ENCODE data around the gene SHISA5. TPM values are rescaled to one million over a fixed set of nuclear protein-coding genes. Genes with fewer than 3 reads are reported as not detected.
"Not testable (repeated sequence)": the region's sequence is repeated elsewhere in the genome, so short reads cannot be mapped to it uniquely, and the experiment has no call there.

SHISA5 gene
- polyA plus RNA-seq, 2 of the 4 experiments (the other 2 are of a cell fraction): 87.5 to 94.3 TPM

- H3K4me3 ChIP-seq: no peak overlapping the region
- CTCF ChIA-PET: interaction anchor here (0.6 to 4.4 kb wide), 5 partner anchors 43 to 85 kb away, joined by 3 to 39 read pairs (median 8); no protein-coding TSS in a partner anchor
- 79% methylated on average over 9 of the region's 9 CpGs for WGBS (ENCODE audit: missing lambda C conversion rate)
- ATAC-seq (no peak), DNase-seq (ENCODE audit: low read depth in 1 of 2, low spot score in 1 of 2) (no peak), FAIRE-seq (no peak)
- POLR2A ChIA-PET: interaction anchor here (0.9 to 1.0 kb wide), 2 partner anchors 9 to 17 kb away, joined by 3 read pairs; partner anchors contain the start of gene ATRIP
- TF ChIP-seq ZC3H11A (IDR thresholded peaks at IDR 0.05) (no peak), ZNF302 (CRISPR knock-in tag; IDR thresholded peaks at IDR 0.05) (no peak), RNF2 (IDR thresholded peaks at IDR 0.05; ENCODE audit: borderline replicate concordance, low read depth) (no peak), FOSL2 (IDR thresholded peaks at IDR 0.05) (no peak), FOSL2 (CRISPR knock-in tag; IDR thresholded peaks at IDR 0.05) (no peak), CEBPB (IDR thresholded peaks at IDR 0.05) (no peak), BHLHE40 (IDR thresholded peaks at IDR 0.05; ENCODE audit: low read depth, low read length) (no peak), ZSCAN20 (CRISPR knock-in tag; IDR thresholded peaks at IDR 0.05) (no peak), ESRRA (IDR thresholded peaks at IDR 0.05; ENCODE audit: borderline replicate concordance, low read length) (no peak), PHF8 (IDR thresholded peaks at IDR 0.05; ENCODE audit: borderline replicate concordance, low read depth) (no peak), JUNB (IDR thresholded peaks at IDR 0.05) (no peak), RARB (CRISPR knock-in tag; IDR thresholded peaks at IDR 0.05) (no peak), HDAC2 (IDR thresholded peaks at IDR 0.05) (no peak), EP300 (IDR thresholded peaks at IDR 0.05) (no peak), E2F6 (IDR thresholded peaks at IDR 0.05; ENCODE audit: borderline replicate concordance, low read depth) (no peak)
- TF ChIP-seq, protein P1, sequence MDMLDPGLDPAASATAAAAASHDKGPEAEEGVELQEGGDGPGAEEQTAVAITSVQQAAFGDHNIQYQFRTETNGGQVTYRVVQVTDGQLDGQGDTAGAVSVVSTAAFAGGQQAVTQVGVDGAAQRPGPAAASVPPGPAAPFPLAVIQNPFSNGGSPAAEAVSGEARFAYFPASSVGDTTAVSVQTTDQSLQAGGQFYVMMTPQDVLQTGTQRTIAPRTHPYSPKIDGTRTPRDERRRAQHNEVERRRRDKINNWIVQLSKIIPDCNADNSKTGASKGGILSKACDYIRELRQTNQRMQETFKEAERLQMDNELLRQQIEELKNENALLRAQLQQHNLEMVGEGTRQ (IDR thresholded peaks at IDR 0.05): no peak
- no peaks in the 10 kb centered on the region for H3K9me3 ChIP-seq
- no peak overlapping the region for H3K4me2 ChIP-seq
- no peak overlapping the region for H3K27ac ChIP-seq
- peaks cover 40% of the 10 kb centered on the region for H3K4me1 ChIP-seq
These were observed 40.3 kb downstream of the SHISA5 start for GRCh38 chr3:48463703-48464102.

DNA sequence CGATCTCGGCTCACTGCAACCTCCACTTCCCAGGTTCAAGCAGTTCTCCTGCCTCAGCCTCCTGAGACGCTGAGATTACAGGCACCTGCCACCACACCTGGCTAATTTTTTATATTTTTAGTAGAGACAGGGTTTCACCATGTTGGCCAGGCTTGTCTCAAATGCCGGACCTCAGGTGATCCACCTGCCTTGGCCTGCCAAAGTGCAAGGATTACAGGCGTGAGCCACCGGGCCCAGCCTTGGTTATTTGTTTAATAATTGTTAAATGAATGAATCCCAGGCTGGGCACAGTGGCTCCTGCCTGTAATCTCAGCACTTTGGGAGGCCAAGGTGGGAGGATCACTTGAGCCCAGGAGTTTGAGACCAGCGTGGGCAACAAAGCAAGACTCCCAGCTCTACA is 42.2 kb downstream of the SHISA5 start:
- not testable (repeated sequence) for DNase-seq (ENCODE audit: low read depth in 1 of 2, low spot score in 1 of 2); H3K4me2 ChIP-seq; H3K4me3 ChIP-seq; H3K27ac ChIP-seq; FAIRE-seq; H3K9me3 ChIP-seq; ATAC-seq
- peaks cover 20% of the 10 kb centered on the region for H3K4me1 ChIP-seq
- CTCF ChIA-PET: interaction anchor here (1.3 to 1.9 kb wide), 2 partner anchors 9 to 87 kb away, joined by 4 read pairs; no protein-coding TSS in a partner anchor
- 90% methylated on average over 7 of the region's 7 CpGs for WGBS (ENCODE audit: missing lambda C conversion rate)
- POLR2A ChIA-PET: interaction anchor here (0.8 kb wide), 1 partner anchor 51 kb away, joined by 6 read pairs; no protein-coding TSS in a partner anchor

GRCh38 chr3:48460517-48460902 is 43.5 kb downstream of the SHISA5 start:
- CTCF ChIA-PET: no interaction called here
- POLR2A ChIA-PET: interaction anchor here (1.8 kb wide), 1 partner anchor 14 kb away, joined by 5 read pairs; the partner anchor contains the start of gene ATRIP
- TF ChIP-seq SREBF2 (IDR thresholded peaks at IDR 0.05): no peak
- TF ChIP-seq HMGXB4 (CRISPR knock-in tag; IDR thresholded peaks at IDR 0.05; ENCODE audit: borderline replicate concordance): no peak
- TF ChIP-seq NR3C1 (IDR thresholded peaks at IDR 0.05): no peak
- TF ChIP-seq ELK1 (IDR thresholded peaks at IDR 0.05; ENCODE audit: low read depth, low read length): no peak
- DNase-seq (ENCODE audit: low read depth in 1 of 2, low spot score in 1 of 2): no peak
- no peak overlapping the region for H3K27ac ChIP-seq
- WGBS (ENCODE audit: missing lambda C conversion rate): 94% methylated on average over 3 of the region's 3 CpGs
- ATAC-seq: no peak
- no peak overlapping the region for H3K4me3 ChIP-seq
- H3K9me3 ChIP-seq: no peaks in the 10 kb centered on the region
- peaks cover 8% of the 10 kb centered on the region for H3K4me1 ChIP-seq
- H3K4me2 ChIP-seq: no peak overlapping the region
- no peak for FAIRE-seq

Measured in A549 (cell line).